HL-60 (cell line): ENCODE data around the gene FBXL14.

Source experiments
- DNase-seq, 2 experiments: peaks; one replicate each; pipeline ENCODE4 v3.0.0-alpha.2; 2010 to 2020; ENCODE audit warnings: low read depth in 1 of 2, low spot score in 1 of 2
- H3K27ac ChIP-seq: fragments of 250-450 bp; sonication (Bioruptor Pico); replicated peaks from 2 replicates; pipeline ENCODE4 v1.5.1; 2020; ENCODE audit warnings: mild to moderate bottlenecking, moderate library complexity
- H3K27me3 ChIP-seq: fragments of 250-450 bp; sonication (Bioruptor Pico); 2 replicates; pipeline ENCODE4 v1.5.1; 2021; ENCODE audit warnings: mild to moderate bottlenecking, moderate library complexity; ENCODE audit not compliant: insufficient read depth, poor library complexity, severe bottlenecking
- H3K4me3 ChIP-seq: replicated peaks from 2 replicates; pipeline ENCODE4 v1.5.1; 2011; ENCODE audit warnings: mild to moderate bottlenecking, control low read depth, low read length; ENCODE audit not compliant: insufficient read depth
- CTCF ChIP-seq: IDR thresholded peaks from one replicate; pipeline ENCODE4 v1.5.1; 2011; ENCODE audit warnings: low read length, control low read depth, inconsistent platforms; ENCODE audit not compliant: insufficient read depth
- GABPA ChIP-seq: IDR thresholded peaks from 2 replicates; pipeline ENCODE4 v1.6.1; 2012; ENCODE audit warnings: low read depth
- POLR2AphosphoS5 ChIP-seq: IDR thresholded peaks from 2 replicates; pipeline ENCODE4 v1.6.1; 2012; ENCODE audit warnings: low read depth
- REST ChIP-seq: IDR thresholded peaks from 2 replicates; pipeline ENCODE4 v1.6.1; 2012; ENCODE audit warnings: low read depth; ENCODE audit not compliant: insufficient replicate concordance
- SPI1 ChIP-seq: IDR thresholded peaks from 2 replicates; pipeline ENCODE4 v1.6.1; 2012; ENCODE audit warnings: low read depth, mild to moderate bottlenecking, borderline replicate concordance

Gene FBXL14

GRCh38 chr12:1633459-1633858 lies 39.1 kb upstream of the FBXL14 start:
- no peak overlapping the region for H3K4me3 ChIP-seq
- TF ChIP-seq SPI1: peak; percentile 94
- no peak for TF ChIP-seq GABPA
- peak in 1 of 2 experiments; percentile 70 for DNase-seq
- H3K27me3 ChIP-seq: peaks cover 7% of the 10 kb centered on the region
- H3K27ac ChIP-seq: no peak overlapping the region

- Histone ChIP-seq H3K27ac (no peak overlapping the region), H3K27me3 (peaks cover 7% of the 10 kb centered on the region), H3K4me3 (no peak overlapping the region)
- no peak for TF ChIP-seq SPI1
- TF ChIP-seq POLR2AphosphoS5: no peak
- TF ChIP-seq REST: no peak
- no peak for TF ChIP-seq GABPA
- TF ChIP-seq CTCF: no peak
- peak in 1 of 2 experiments; percentile 32 for DNase-seq
These were observed 38.3 kb upstream of the FBXL14 start for GRCh38 chr12:1632702-1633101.

- DNase-seq: no peak
- no peak for TF ChIP-seq GABPA
- no peak for TF ChIP-seq REST
- TF ChIP-seq SPI1: no peak
- TF ChIP-seq CTCF: no peak
- no peak for TF ChIP-seq POLR2AphosphoS5
- peaks cover 7% of the 10 kb centered on the region for H3K27me3 ChIP-seq
- no peak overlapping the region for H3K4me3 ChIP-seq
- H3K27ac ChIP-seq: no peak overlapping the region
These were observed 36.6 kb upstream of the FBXL14 start for GRCh38 chr12:1630827-1631591.

- H3K27ac ChIP-seq: no peak overlapping the region
- TF ChIP-seq SPI1: no peak
- no peak for TF ChIP-seq POLR2AphosphoS5
- TF ChIP-seq REST: no peak
- TF ChIP-seq GABPA: no peak
- no peak for TF ChIP-seq CTCF
- peak in 1 of 2 experiments; percentile 17 for DNase-seq
- H3K4me3 ChIP-seq: peak overlapping the region; percentile 48
- peaks cover 7% of the 10 kb centered on the region for H3K27me3 ChIP-seq
These were observed 35.9 kb upstream of the FBXL14 start for GRCh38 chr12:1630133-1630826.
